ENCODE results near the gene PSMB10.
"Not testable (repeated sequence)": the region's sequence is repeated elsewhere in the genome, so short reads cannot be mapped to it uniquely, and the experiment has no call there.

The PSMB10 gene

GRCh38 chr16:67939507-67940445 lies 3.1 kb upstream of the PSMB10 start:
- TF ChIP-seq ZNF660 (tag by site-specific recombination; IDR thresholded peaks at IDR 0.05) (no peak), ZFHX2 (tag by site-specific recombination; conservative IDR thresholded peaks at IDR 0.05) (peak; percentile 75), EGR2 (tag by site-specific recombination; IDR thresholded peaks at IDR 0.05; ENCODE audit: low read depth) (peak; percentile 79), ZNF362 (tag by site-specific recombination; IDR thresholded peaks at IDR 0.05) (no peak), PBX3 (CRISPR knock-in tag; IDR thresholded peaks at IDR 0.05) (peak; percentile 27; the same call in 1 of the 2 replicates)

GRCh38 chr16:67937713-67938112 lies 1.1 kb upstream of the PSMB10 start:
- H3K27ac ChIP-seq (ENCODE audit: extremely low read depth, low read depth, low read length); H3K4me3 ChIP-seq (ENCODE audit: low read depth, low read length); H3K9me3 ChIP-seq (ENCODE audit: control insufficient read depth, insufficient read depth, low read depth, low read length); H3K4me1 ChIP-seq (ENCODE audit: control insufficient read depth, insufficient read depth, low read length); CTCF ChIA-PET: not testable (repeated sequence)
- TF ChIP-seq ZNF121 (tag by site-specific recombination; IDR thresholded peaks at IDR 0.05) (peak; percentile 88), PRDM10 (tag by site-specific recombination; IDR thresholded peaks at IDR 0.05) (peak; percentile 85), ZNF362 (tag by site-specific recombination; IDR thresholded peaks at IDR 0.05) (peak; percentile 64; the same call in 1 of the 2 replicates)
- peaks cover 0 to 21% of the 10 kb centered on the region in 2 experiments; a peak in 2 of 3 replicates for H3K36me3 ChIP-seq (ENCODE audit: control insufficient read depth in 2 of 2, insufficient read depth in 1 of 2, low read length in 2 of 2)
- POLR2A ChIA-PET = interaction anchor here (0.6 to 0.7 kb wide), 6 partner anchors 10 to 103 kb away, joined by 3 to 5 read pairs (median 4); no protein-coding TSS in a partner anchor

More at GRCh38 chr16:67939507-67940445, 3.1 kb upstream of the PSMB10 start:
- ChIA-PET POLR2A (interaction anchor here (0.6 kb wide), 1 partner anchor 388 kb away, joined by 7 read pairs; no protein-coding TSS in a partner anchor), CTCF (interaction anchor here (0.7 to 1.2 kb wide), 4 partner anchors 11 to 95 kb away, joined by 3 to 5 read pairs (median 3); no protein-coding TSS in a partner anchor)
- no peaks in the 10 kb centered on the region for H3K4me1 ChIP-seq (ENCODE audit: control insufficient read depth, insufficient read depth, low read length)
- H3K4me3 ChIP-seq (ENCODE audit: low read depth, low read length) = no peak overlapping the region
- no peaks in the 10 kb centered on the region for H3K9me3 ChIP-seq (ENCODE audit: control insufficient read depth, insufficient read depth, low read depth, low read length)
- no peak overlapping the region for H3K27ac ChIP-seq (ENCODE audit: extremely low read depth, low read depth, low read length)
- peaks cover 0 to 40% of the 10 kb centered on the region in 2 experiments; a peak in 2 of 3 replicates for H3K36me3 ChIP-seq (ENCODE audit: control insufficient read depth in 2 of 2, insufficient read depth in 1 of 2, low read length in 2 of 2)

GRCh38 chr16:67936880-67937605 lies 393 bp upstream of the PSMB10 start:
- POLR2A ChIA-PET = interaction anchor here (0.7 to 1.4 kb wide), 4 partner anchors 30 to 120 kb away, joined by 3 to 4 read pairs (median 3); partner anchors contain the start of gene SLC12A4
- Histone ChIP-seq H3K4me1 (ENCODE audit: control insufficient read depth, insufficient read depth, low read length) (no peaks in the 10 kb centered on the region), H3K9me3 (ENCODE audit: control insufficient read depth, insufficient read depth, low read depth, low read length) (no peaks in the 10 kb centered on the region), H3K27ac (ENCODE audit: extremely low read depth, low read depth, low read length) (peak overlapping the region; percentile 69; the same call in 1 of the 2 replicates), H3K4me3 (ENCODE audit: low read depth, low read length) (peak overlapping the region; percentile 92), H3K36me3 (ENCODE audit: control insufficient read depth in 2 of 2, insufficient read depth in 1 of 2, low read length in 2 of 2) (peaks cover 0 to 18% of the 10 kb centered on the region in 2 experiments; a peak in 2 of 3 replicates)
- CTCF ChIA-PET = interaction anchor here (1.0 to 2.6 kb wide), 4 partner anchors 12 to 53 kb away, joined by 3 to 17 read pairs (median 4); partner anchors contain the start of gene NRN1L
- TF ChIP-seq PRDM1 (tag by site-specific recombination; IDR thresholded peaks at IDR 0.05) = peak; percentile 87; the same call in 1 of the 2 replicates
- peak; percentile 73 for TF ChIP-seq PRDM10 (tag by site-specific recombination; IDR thresholded peaks at IDR 0.05)
- TF ChIP-seq ZNF366 (tag by site-specific recombination; conservative IDR thresholded peaks at IDR 0.05) = peak; percentile 55
- no peak for TF ChIP-seq ZNF513 (tag by site-specific recombination; IDR thresholded peaks at IDR 0.05)
